Measurements from ENCODE around the gene HAP1.

Gene HAP1

GRCh38 chr17:41736983-41737679, 2.7 kb upstream of the HAP1 start:
- no peak overlapping the region for H3K27ac ChIP-seq (ENCODE audit: low read length)

GRCh38 chr17:41735744-41736143, 1.3 kb upstream of the HAP1 start:
- Histone ChIP-seq H3K27ac (ENCODE audit: low read length) (no peak overlapping the region), H3K27me3 (ENCODE audit: insufficient read depth, low read length) (peaks cover 72% of the 10 kb centered on the region)

More at GRCh38 chr17:41736983-41737679, 2.7 kb upstream of the HAP1 start:
- H3K4me3 ChIP-seq (ENCODE audit: low read length), result no peak overlapping the region
- H3K9ac ChIP-seq (ENCODE audit: low read depth, low read length), result no peak overlapping the region
- peaks cover 58% of the 10 kb centered on the region for H3K27me3 ChIP-seq (ENCODE audit: insufficient read depth, low read length)
- peaks cover 5% of the 10 kb centered on the region for H3K4me1 ChIP-seq (ENCODE audit: insufficient read depth, low read length)
- H3K36me3 ChIP-seq (ENCODE audit: insufficient read depth, low read depth, low read length), result no peaks in the 10 kb centered on the region
- H3K9me3 ChIP-seq (ENCODE audit: insufficient read depth, low read depth, low read length), result no peaks in the 10 kb centered on the region

GRCh38 chr17:41734949-41735313, 488 bp upstream of the HAP1 start:
- H3K27me3 ChIP-seq (ENCODE audit: insufficient read depth, low read length), result peaks cover 80% of the 10 kb centered on the region

More at GRCh38 chr17:41735744-41736143, 1.3 kb upstream of the HAP1 start:
- Histone ChIP-seq H3K36me3 (ENCODE audit: insufficient read depth, low read depth, low read length) (no peaks in the 10 kb centered on the region), H3K9ac (ENCODE audit: low read depth, low read length) (no peak overlapping the region), H3K4me1 (ENCODE audit: insufficient read depth, low read length) (peaks cover 5% of the 10 kb centered on the region), H3K9me3 (ENCODE audit: insufficient read depth, low read depth, low read length) (no peaks in the 10 kb centered on the region), H3K4me3 (ENCODE audit: low read length) (no peak overlapping the region)

GRCh38 chr17:41733348-41734138, 900 bp downstream of the HAP1 start:
- Histone ChIP-seq H3K4me1 (ENCODE audit: insufficient read depth, low read length) (peaks cover 7% of the 10 kb centered on the region), H3K36me3 (ENCODE audit: insufficient read depth, low read depth, low read length) (no peaks in the 10 kb centered on the region), H3K9me3 (ENCODE audit: insufficient read depth, low read depth, low read length) (no peaks in the 10 kb centered on the region), H3K27me3 (ENCODE audit: insufficient read depth, low read length) (peaks cover 80% of the 10 kb centered on the region), H3K9ac (ENCODE audit: low read depth, low read length) (no peak overlapping the region), H3K27ac (ENCODE audit: low read length) (no peak overlapping the region), H3K4me3 (ENCODE audit: low read length) (peak overlapping the region; percentile 78; the same call in 1 of the 2 replicates)

More at GRCh38 chr17:41734949-41735313, 488 bp upstream of the HAP1 start:
- no peak overlapping the region for H3K27ac ChIP-seq (ENCODE audit: low read length)
- peak overlapping the region; percentile 86; the same call in 1 of the 2 replicates for H3K9ac ChIP-seq (ENCODE audit: low read depth, low read length)
- no peaks in the 10 kb centered on the region for H3K36me3 ChIP-seq (ENCODE audit: insufficient read depth, low read depth, low read length)
- H3K9me3 ChIP-seq (ENCODE audit: insufficient read depth, low read depth, low read length), result no peaks in the 10 kb centered on the region
- peaks cover 7% of the 10 kb centered on the region for H3K4me1 ChIP-seq (ENCODE audit: insufficient read depth, low read length)
- peak overlapping the region; percentile 78 for H3K4me3 ChIP-seq (ENCODE audit: low read length)

- Histone ChIP-seq H3K36me3 (ENCODE audit: insufficient read depth, low read depth, low read length) (no peaks in the 10 kb centered on the region), H3K9ac (ENCODE audit: low read depth, low read length) (no peak overlapping the region), H3K27ac (ENCODE audit: low read length) (no peak overlapping the region), H3K4me3 (ENCODE audit: low read length) (no peak overlapping the region), H3K4me1 (ENCODE audit: insufficient read depth, low read length) (0 out of 2 replicates have a peak, but pooled peaks cover 2% of the 10 kb centered on the region), H3K9me3 (ENCODE audit: insufficient read depth, low read depth, low read length) (no peaks in the 10 kb centered on the region), H3K27me3 (ENCODE audit: insufficient read depth, low read length) (peaks cover 70% of the 10 kb centered on the region)
Measured at GRCh38 chr17:41731836-41732235, 2.6 kb downstream of the HAP1 start.

GRCh38 chr17:41730479-41730878, 4.0 kb downstream of the HAP1 start:
- 0 out of 2 replicates have a peak, but pooled peaks cover 2% of the 10 kb centered on the region for H3K4me1 ChIP-seq (ENCODE audit: insufficient read depth, low read length)
- no peaks in the 10 kb centered on the region for H3K9me3 ChIP-seq (ENCODE audit: insufficient read depth, low read depth, low read length)
- H3K36me3 ChIP-seq (ENCODE audit: insufficient read depth, low read depth, low read length), result no peaks in the 10 kb centered on the region
- H3K4me3 ChIP-seq (ENCODE audit: low read length), result no peak overlapping the region
- no peak overlapping the region for H3K27ac ChIP-seq (ENCODE audit: low read length)
- peaks cover 56% of the 10 kb centered on the region for H3K27me3 ChIP-seq (ENCODE audit: insufficient read depth, low read length)
- no peak overlapping the region for H3K9ac ChIP-seq (ENCODE audit: low read depth, low read length)

GRCh38 chr17:41728056-41728455, 6.4 kb downstream of the HAP1 start:
- no peak overlapping the region for H3K9ac ChIP-seq (ENCODE audit: low read depth, low read length)
- peaks cover 32% of the 10 kb centered on the region for H3K27me3 ChIP-seq (ENCODE audit: insufficient read depth, low read length)
- H3K4me3 ChIP-seq (ENCODE audit: low read length), result no peak overlapping the region
- H3K27ac ChIP-seq (ENCODE audit: low read length), result no peak overlapping the region
- H3K36me3 ChIP-seq (ENCODE audit: insufficient read depth, low read depth, low read length), result no peaks in the 10 kb centered on the region
- H3K4me1 ChIP-seq (ENCODE audit: insufficient read depth, low read length), result 0 out of 2 replicates have a peak, but pooled peaks cover 2% of the 10 kb centered on the region
- H3K9me3 ChIP-seq (ENCODE audit: insufficient read depth, low read depth, low read length), result no peaks in the 10 kb centered on the region

- no peaks in the 10 kb centered on the region for H3K36me3 ChIP-seq (ENCODE audit: insufficient read depth, low read depth, low read length)
- H3K9me3 ChIP-seq (ENCODE audit: insufficient read depth, low read depth, low read length), result no peaks in the 10 kb centered on the region
- H3K4me1 ChIP-seq (ENCODE audit: insufficient read depth, low read length), result no peaks in the 10 kb centered on the region
- no peak overlapping the region for H3K9ac ChIP-seq (ENCODE audit: low read depth, low read length)
- peaks cover 3% of the 10 kb centered on the region for H3K27me3 ChIP-seq (ENCODE audit: insufficient read depth, low read length)
- no peak overlapping the region for H3K4me3 ChIP-seq (ENCODE audit: low read length)
- no peak overlapping the region for H3K27ac ChIP-seq (ENCODE audit: low read length)
Measured at GRCh38 chr17:41725134-41725533, 9.3 kb downstream of the HAP1 start.

- Histone ChIP-seq H3K36me3 (ENCODE audit: insufficient read depth, low read depth, low read length) (no peaks in the 10 kb centered on the region), H3K9ac (ENCODE audit: low read depth, low read length) (no peak overlapping the region), H3K4me3 (ENCODE audit: low read length) (no peak overlapping the region), H3K9me3 (ENCODE audit: insufficient read depth, low read depth, low read length) (no peaks in the 10 kb centered on the region), H3K4me1 (ENCODE audit: insufficient read depth, low read length) (no peaks in the 10 kb centered on the region), H3K27me3 (ENCODE audit: insufficient read depth, low read length) (no peaks in the 10 kb centered on the region; the same call in 1 of the 2 replicates), H3K27ac (ENCODE audit: low read length) (no peak overlapping the region)
Measured at GRCh38 chr17:41724476-41725050, 9.9 kb downstream of the HAP1 start.

GRCh38 chr17:41723801-41724475, 10.5 kb downstream of the HAP1 start:
- Histone ChIP-seq H3K4me3 (ENCODE audit: low read length) (no peak overlapping the region), H3K36me3 (ENCODE audit: insufficient read depth, low read depth, low read length) (no peaks in the 10 kb centered on the region), H3K4me1 (ENCODE audit: insufficient read depth, low read length) (no peaks in the 10 kb centered on the region), H3K9ac (ENCODE audit: low read depth, low read length) (no peak overlapping the region), H3K27me3 (ENCODE audit: insufficient read depth, low read length) (no peaks in the 10 kb centered on the region; the same call in 1 of the 2 replicates), H3K27ac (ENCODE audit: low read length) (no peak overlapping the region), H3K9me3 (ENCODE audit: insufficient read depth, low read depth, low read length) (no peaks in the 10 kb centered on the region)

GRCh38 chr17:41722231-41722630, 12.2 kb downstream of the HAP1 start:
- Histone ChIP-seq H3K27me3 (ENCODE audit: insufficient read depth, low read length) (peaks cover 4% of the 10 kb centered on the region; the same call in 1 of the 2 replicates), H3K4me3 (ENCODE audit: low read length) (no peak overlapping the region), H3K27ac (ENCODE audit: low read length) (no peak overlapping the region), H3K4me1 (ENCODE audit: insufficient read depth, low read length) (no peaks in the 10 kb centered on the region), H3K9ac (ENCODE audit: low read depth, low read length) (no peak overlapping the region), H3K36me3 (ENCODE audit: insufficient read depth, low read depth, low read length) (no peaks in the 10 kb centered on the region), H3K9me3 (ENCODE audit: insufficient read depth, low read depth, low read length) (no peaks in the 10 kb centered on the region)

Measured in iPS-20b (cell line).